GM19324 (cell line): ENCODE measurements around the gene GCSH.

Experiments
- ATAC-seq: cut with Tn5 transposase; IDR thresholded peaks from one replicate; pipeline ENCODE4 v1.9.1; 2021; ENCODE audit warnings: mild to moderate bottlenecking, moderate library complexity; ENCODE audit not compliant: unreplicated experiment, low FRiP score

The GCSH gene

DNA sequence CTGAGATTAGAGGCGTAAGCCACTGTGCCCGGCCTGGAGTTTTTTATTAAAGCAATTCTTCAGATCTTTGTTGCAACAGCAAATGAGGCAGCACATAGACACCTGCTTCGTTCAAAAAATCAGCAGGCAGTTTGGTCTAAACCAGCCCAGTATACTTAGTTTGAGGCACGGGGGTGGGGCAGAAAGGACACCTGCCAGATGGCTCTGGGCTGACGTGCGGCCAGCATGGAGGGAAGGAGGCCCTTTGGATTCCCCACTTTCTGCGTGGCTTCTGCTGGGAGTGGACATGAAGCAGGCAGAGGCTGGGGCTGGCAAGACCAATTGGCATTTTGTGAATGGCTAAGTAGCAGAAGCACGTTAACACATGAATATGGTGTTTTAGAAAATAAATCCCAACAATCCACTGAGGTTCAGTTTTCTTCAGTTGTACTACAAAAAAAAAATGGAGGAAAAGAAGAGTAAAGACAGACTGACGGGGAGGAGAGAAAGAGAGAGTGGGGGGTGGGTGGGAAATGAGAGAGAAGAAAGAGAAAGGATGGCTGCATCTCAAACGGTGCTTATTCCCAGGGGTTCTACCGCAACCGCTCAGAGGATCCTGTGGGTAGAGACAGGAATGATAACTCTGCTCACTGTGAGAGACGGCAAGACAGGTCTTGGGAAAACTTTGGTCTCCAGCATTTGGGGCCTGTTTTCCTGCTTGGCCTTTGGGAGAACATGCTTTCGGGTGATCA lies 35.5 kb downstream of the GCSH start:
- no peak for ATAC-seq

DNA sequence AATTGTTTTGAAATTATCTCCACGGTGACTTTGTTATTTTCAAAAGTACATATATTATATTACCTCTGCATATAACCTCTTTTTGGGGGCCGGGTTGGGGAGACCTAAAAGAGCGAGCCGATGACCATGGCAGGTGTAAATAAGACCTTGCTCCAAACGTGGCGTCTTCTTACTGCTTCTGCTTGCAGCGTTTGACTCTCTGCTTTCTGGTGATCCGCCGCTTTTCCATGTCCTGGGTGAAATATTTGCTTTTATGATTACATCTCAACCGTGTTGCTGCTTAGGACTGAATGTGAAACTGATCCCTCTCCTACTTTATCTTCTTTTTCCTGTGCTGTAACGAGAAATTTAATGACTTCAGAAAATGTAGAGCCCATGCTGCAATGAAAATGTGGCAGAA lies 42.4 kb downstream of the GCSH start:
- no peak for ATAC-seq

DNA sequence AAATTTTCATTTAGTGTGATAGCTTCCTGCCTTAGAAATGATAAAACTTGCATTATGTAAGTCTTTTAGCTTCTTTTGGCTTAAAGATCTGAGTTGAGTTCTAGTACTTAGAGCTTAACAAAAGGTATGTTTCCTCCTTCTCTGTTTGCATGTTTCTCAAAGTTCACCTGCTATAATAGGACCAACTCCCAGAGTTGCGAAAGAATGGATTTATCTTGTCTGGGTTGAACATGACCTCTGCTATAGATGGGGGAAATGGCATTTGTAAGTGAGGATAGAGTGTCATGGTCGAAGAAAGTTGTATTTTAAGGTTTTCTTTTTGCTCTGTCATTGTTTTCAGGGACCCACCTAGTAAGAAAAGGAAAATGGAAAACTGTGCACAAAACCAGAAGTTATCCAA lies 53.4 kb downstream of the GCSH start:
- ATAC-seq = no peak

DNA sequence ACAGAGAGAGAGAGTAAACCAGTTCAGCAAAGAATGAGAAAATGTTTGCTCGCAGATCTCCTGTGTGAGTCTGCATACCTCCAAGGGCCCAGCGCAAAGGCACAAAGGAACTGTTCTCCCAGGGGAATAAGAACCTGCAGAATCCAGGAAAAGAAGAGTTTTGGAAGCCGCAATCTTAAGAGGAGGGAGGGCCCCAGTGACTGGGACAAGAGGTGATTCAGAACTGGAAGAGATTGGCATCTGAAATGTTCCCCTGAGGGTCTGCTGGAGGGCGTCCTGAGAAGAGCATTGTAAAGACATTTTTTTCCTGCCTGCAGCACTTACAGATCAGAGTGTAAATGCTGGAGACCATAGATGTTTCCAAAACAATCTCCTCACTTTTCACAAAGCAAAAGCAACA lies 54.5 kb downstream of the GCSH start:
- ATAC-seq = no peak

DNA sequence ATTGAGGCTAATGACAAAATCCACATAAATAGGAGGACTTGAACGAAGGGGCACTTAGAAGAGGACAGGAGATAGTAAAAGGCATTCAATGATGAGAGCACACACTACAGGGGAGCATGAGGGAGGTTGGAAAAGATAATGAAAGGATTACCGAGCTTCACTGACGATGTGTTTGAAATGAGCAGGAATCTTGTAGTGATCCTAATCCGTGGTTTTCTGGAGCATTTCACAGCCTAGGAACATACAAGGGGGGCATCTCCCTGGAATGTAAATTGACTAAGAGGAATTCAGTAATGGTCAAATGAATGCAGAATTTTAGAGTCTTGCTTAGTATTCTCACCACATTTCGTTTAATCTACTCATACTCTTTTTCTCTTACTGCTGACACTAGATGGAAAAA lies 55.4 kb downstream of the GCSH start:
- ATAC-seq = no peak

DNA sequence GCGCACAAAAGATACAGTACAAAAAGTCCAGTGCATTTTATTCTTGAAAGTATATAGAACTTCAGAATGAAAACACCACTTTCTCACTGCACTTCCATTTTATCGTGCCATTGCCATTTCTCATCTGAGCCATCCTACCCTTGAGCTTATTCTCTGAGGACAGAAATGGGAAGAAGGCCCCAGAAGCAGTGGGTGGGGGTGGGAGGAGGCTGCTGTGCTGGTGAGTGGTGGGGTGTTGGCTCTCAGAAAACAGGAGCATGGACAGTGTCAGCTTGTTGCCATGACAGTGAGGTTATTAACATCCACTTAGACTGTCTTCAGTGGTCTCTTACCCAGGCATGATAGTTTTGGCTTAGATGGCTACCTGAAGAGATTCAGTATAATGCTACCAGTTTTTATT lies 56.1 kb downstream of the GCSH start:
- ATAC-seq = no peak

DNA sequence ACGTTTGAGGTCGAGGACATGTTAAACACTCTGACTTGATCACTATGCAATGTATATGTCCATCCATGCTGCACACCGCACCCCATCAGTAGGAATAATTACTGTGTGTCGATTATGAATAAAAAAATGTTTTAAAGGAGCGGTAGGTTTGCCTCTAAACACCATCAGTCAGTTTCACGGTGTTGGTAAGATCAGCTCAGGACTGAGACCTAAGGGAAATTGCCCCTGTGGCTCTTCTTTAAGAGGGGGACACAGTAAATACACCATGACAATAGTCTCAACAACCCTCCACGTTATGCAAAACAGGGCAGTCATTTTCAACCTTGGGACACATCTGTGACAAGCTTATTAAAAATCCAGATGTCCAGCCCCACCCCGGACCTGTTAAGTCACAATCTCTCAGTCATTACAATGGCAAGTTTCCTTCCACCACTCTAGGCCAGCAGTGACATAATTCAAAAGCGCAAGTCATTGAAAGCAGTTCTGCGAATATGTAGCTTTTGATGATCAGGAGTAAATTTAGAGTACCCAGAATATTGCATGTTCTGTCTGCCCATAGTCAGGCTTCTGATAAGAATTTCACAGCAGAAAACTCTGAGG lies 59.3 kb downstream of the GCSH start:
- ATAC-seq = no peak

DNA sequence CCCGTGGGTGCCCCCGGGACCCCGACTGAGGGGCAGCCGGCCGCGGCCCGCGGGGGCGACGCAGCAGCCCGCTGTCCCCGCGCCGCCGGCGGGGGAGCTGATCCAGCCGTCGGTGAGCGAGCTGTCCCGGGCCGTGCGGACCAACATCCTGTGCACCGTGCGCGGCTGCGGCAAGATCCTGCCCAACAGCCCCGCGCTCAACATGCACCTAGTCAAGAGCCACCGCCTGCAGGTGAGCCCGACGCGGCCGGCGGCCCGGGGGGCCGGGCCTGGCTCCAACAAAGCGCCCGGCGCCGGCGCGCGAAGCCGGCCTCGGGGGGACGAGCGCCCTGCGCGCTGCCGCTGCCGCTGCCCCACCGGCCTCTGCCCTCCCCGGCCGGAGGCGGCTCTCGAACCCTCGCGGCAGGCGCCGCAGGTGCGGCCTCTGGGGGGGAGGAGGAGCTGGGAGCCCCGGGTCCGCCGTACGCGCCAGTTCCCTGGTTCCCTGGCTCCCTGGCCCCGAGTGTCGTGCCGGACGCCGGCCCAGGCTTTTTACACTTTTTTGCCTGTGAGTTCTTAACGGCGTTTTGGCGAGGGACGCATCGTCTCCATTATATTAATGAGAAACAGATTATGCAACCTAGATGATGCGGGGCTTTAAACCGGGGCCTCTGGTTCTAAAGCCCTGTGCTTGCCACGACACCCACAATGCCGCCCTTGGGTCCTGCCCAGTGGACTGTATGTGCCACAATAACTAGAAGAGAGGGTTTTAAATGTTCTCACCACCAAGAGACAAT lies 60.0 kb downstream of the GCSH start:
- ATAC-seq = peak; percentile 64

DNA sequence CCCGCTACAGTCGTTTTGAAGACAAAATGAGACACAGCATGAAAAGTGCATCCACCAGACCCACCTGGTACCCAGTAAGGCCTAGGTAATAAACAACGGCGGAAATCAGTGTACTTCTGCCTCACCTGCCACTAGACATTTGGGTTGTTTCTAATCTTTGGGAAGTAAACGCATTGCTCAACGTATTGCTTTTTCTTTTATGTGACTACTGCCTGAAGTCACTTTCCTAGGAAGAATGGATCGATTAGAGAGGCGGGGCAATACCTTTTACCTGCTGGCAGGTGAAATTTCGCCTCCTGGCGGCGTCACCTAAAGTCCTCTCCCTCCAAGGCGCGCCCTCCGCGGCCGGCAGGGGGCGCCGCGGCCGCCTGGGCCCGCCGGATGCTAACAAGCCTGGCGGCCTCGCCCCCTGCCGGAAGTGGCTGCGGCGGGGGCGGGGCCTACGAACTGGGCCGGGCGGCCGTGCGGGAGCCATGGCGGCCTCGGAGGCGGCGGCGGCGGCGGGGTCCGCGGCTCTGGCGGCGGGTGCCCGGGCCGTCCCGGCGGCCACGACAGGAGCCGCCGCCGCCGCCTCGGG lies 60.7 kb downstream of the GCSH start, which contains the start of gene ATMIN:
ATMIN (plus strand) TSS at position 445 of the 577 bp plus-strand sequence; CDS start at position 474, 29 bp downstream.
- ATAC-seq = peak; percentile 97
